Spleen (tissue), 13 donors: ENCODE data around the gene EDA2R. TPM values are rescaled to one million over a fixed set of nuclear protein-coding genes. Genes with fewer than 3 reads are reported as not detected.

Experiments used
- DNase-seq: peaks from one replicate; pipeline ENCODE4 v3.0.0-alpha.2; 2020
- H3K27ac ChIP-seq, 8 donors: fragments of 200-600 bp; sonication (generic) in 7 of 8; 1 replicate in 4 of 8; 2 replicates in 4 of 8; pipeline versions ENCODE4 v1.5.0 to v1.8.0; 2016 to 2021; ENCODE audit warnings: inconsistent platforms in 4 of 8, mild to moderate bottlenecking in 4 of 8, moderate library complexity in 1 of 8
- H3K27me3 ChIP-seq, 7 donors: fragments of 200-600 bp; sonication (generic) in 6 of 7; replicated peaks in 1 of 7; 1 replicate in 4 of 7; 2 replicates in 3 of 7; pipeline versions ENCODE4 v1.5.0 to v1.8.0; 2016 to 2021; ENCODE audit warnings: inconsistent platforms in 3 of 7, mild to moderate bottlenecking in 1 of 7
- H3K36me3 ChIP-seq, 6 donors: fragments of 200-600 bp; sonication (generic) in 5 of 6; 1 replicate in 4 of 6; 2 replicates in 2 of 6; pipeline versions ENCODE4 v1.5.0 to v1.8.0; 2016 to 2021; ENCODE audit warnings: inconsistent platforms in 2 of 6
- H3K4me1 ChIP-seq, 6 donors: fragments of 200-600 bp; sonication (generic) in 5 of 6; 1 replicate in 3 of 6; 2 replicates in 3 of 6; pipeline versions ENCODE4 v1.5.0 to v1.8.0; 2016 to 2021; ENCODE audit warnings: inconsistent platforms in 3 of 6
- H3K4me3 ChIP-seq, 8 donors: fragments of 200-600 bp; sonication (generic) in 7 of 8; 1 replicate in 4 of 8; 2 replicates in 4 of 8; pipeline versions ENCODE4 v1.5.0 to v1.8.0; 2016 to 2021; ENCODE audit warnings: inconsistent platforms in 4 of 8, mild to moderate bottlenecking in 4 of 8, moderate library complexity in 2 of 8
- H3K9me3 ChIP-seq, 8 donors: fragments of 200-600 bp; sonication (generic) in 7 of 8; 1 replicate in 4 of 8; 2 replicates in 4 of 8; pipeline versions ENCODE4 v1.5.0 to v1.8.0; 2016 to 2021; ENCODE audit warnings: inconsistent platforms in 4 of 8
- POLR2A ChIP-seq, 3 donors: fragments of 450-650 bp; IDR thresholded peaks; one replicate each; pipeline ENCODE4 v1.5.1; 2017; ENCODE audit warnings: antibody characterized with exemption in 3 of 3, mild to moderate bottlenecking in 1 of 3
- POLR2AphosphoS5 ChIP-seq, 3 donors: sonication (generic); formaldehyde crosslinking; IDR thresholded peaks; one replicate each; pipeline ENCODE4 v1.5.1; 2017; ENCODE audit warnings: antibody characterized with exemption in 3 of 3
- WGBS, 5 donors: extraction: QIAGEN DNeasy Blood & Tissue Kit in 3 of 5; methylation state at CpG; one replicate each; pipeline versions ENCODE4 v1.1.5 to v1.1.7; 2013 to 2018; 5-methylcytosine and 5-hydroxymethylcytosine counted together
- intact Hi-C: fragments of 100-400 bp; cut with DNase I; formaldehyde crosslinking; loops from one replicate; pipeline ENCODE4 v1.15.0; 2023; ENCODE audit warnings: low total_unique reads
- long read RNA-seq, 2 donors: transcript quantifications; one replicate each; lab custom pipeline, GENCODE V29; 2026
- polyA plus RNA-seq, 3 donors: library from polyadenylated mRNA; stranded (reverse); fragments of 200-250 nt; gene quantifications; one replicate each; pipeline ENCODE4 v1.2.1, GENCODE V29; 2013
- total RNA-seq, 7 donors: library from RNA; depleted of rRNA in 3 of 7; stranded (reverse); fragments of >200 nt in 3 of 7; fragmentation: NEBNext Ultra II Directional in 4 of 7; extraction: Animal tissue kit (Norgen Biotek cat#: 25700) in 4 of 7; gene quantifications; one replicate each; pipeline versions ENCODE4 v1.1.0 to v1.2.1, GENCODE V29; 2016 to 2021
- TF ChIP-seq, protein P1 (sequence below), 11 experiments: fragments of 200-600 bp in 7 of 11; fragments of 450-650 bp in 4 of 11; sonication (generic) in 4 of 11; IDR thresholded peaks in 8 of 11; conservative IDR thresholded peaks in 3 of 11; 1 replicate in 7 of 11; 2 replicates in 4 of 11; pipeline versions ENCODE4 v1.4.0 to v1.8.0; 2016 to 2021; ENCODE audit warnings: antibody characterized with exemption in 11 of 11, inconsistent platforms in 4 of 11, mild to moderate bottlenecking in 1 of 11
- donor health status: healthy with polysubstance abuse.
- donor health status: DM: no; HTN: no; CAD: no; lungs with moderate emphysema.
- donor health status: DM: no; HTN: no; CAD: no.
- donor health status: Bipolar disorder and iron deficiency.
- donor health status: healthy.
- donor health status: DM: no; HTN: no; CAD: no.
- donor health status: DM: yes; HTN: yes; CAD: no.

The EDA2R gene
- total RNA-seq (1 to 10 TPM in 5 of 7 donors, under 1 TPM in 2; 0.37 to 2.7 (median 1.5) TPM), polyA plus RNA-seq (under 1 TPM; 0.21 to 0.39 (median 0.29) TPM)
- long read RNA-seq, donor 1, result 0 reads
- long read RNA-seq, donor 2, result 0 reads

GRCh38 chrX:66638591-66639500, at the start of gene EDA2R:
Gene EDA2R (minus strand): TSS chrX:66639078. CDS start chrX:66616020, 23,058 bp downstream.
- H3K36me3 ChIP-seq, result no peaks in the 10 kb centered on the region
- peak; percentile 70 for DNase-seq
- H3K9me3 ChIP-seq, result no peaks in the 10 kb centered on the region
- no peaks in the 10 kb centered on the region for H3K4me1 ChIP-seq
- intact Hi-C loops, result no loop called here
- H3K27me3 ChIP-seq, result no peaks in the 10 kb centered on the region
- peak within 1 kb of the TSS in 5 of 8 donors; percentile 19 to 68 (median 29) for H3K4me3 ChIP-seq
- no peak for TF ChIP-seq POLR2A (IDR thresholded peaks at IDR 0.05)
- TF ChIP-seq, protein P1, sequence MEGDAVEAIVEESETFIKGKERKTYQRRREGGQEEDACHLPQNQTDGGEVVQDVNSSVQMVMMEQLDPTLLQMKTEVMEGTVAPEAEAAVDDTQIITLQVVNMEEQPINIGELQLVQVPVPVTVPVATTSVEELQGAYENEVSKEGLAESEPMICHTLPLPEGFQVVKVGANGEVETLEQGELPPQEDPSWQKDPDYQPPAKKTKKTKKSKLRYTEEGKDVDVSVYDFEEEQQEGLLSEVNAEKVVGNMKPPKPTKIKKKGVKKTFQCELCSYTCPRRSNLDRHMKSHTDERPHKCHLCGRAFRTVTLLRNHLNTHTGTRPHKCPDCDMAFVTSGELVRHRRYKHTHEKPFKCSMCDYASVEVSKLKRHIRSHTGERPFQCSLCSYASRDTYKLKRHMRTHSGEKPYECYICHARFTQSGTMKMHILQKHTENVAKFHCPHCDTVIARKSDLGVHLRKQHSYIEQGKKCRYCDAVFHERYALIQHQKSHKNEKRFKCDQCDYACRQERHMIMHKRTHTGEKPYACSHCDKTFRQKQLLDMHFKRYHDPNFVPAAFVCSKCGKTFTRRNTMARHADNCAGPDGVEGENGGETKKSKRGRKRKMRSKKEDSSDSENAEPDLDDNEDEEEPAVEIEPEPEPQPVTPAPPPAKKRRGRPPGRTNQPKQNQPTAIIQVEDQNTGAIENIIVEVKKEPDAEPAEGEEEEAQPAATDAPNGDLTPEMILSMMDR (IDR thresholded peaks at IDR 0.05 in 8 of 11, conservative IDR thresholded peaks at IDR 0.05 in 3 of 11), result no peak
- TF ChIP-seq POLR2AphosphoS5 (IDR thresholded peaks at IDR 0.05), result no peak
- 3 to 44% (median 5%) methylated on average over 11 to 32 of the region's 32 CpGs for WGBS, 5 donors
- no peak within 1 kb of the TSS for H3K27ac ChIP-seq

GRCh38 chrX:66684196-66684595, 45.3 kb upstream of the EDA2R start:
- TF ChIP-seq, protein P1 (IDR thresholded peaks at IDR 0.05 in 8 of 11, conservative IDR thresholded peaks at IDR 0.05 in 3 of 11), result no peak
- TF ChIP-seq POLR2A (IDR thresholded peaks at IDR 0.05) (no peak), POLR2AphosphoS5 (IDR thresholded peaks at IDR 0.05) (no peak)
- DNase-seq, result no peak
- H3K27me3 ChIP-seq, result no peaks in the 10 kb centered on the region
- no peak overlapping the region for H3K27ac ChIP-seq
- peaks cover 0 to 5% (median 0%) of the 10 kb centered on the region in 8 donors for H3K9me3 ChIP-seq
- H3K4me1 ChIP-seq, result no peaks in the 10 kb centered on the region
- intact Hi-C loops, result no loop called here
- 37 to 70% (median 60%) methylated on average over 2 of the region's 2 CpGs for WGBS, 5 donors
- no peaks in the 10 kb centered on the region for H3K36me3 ChIP-seq
- H3K4me3 ChIP-seq, result no peak overlapping the region

DNA sequence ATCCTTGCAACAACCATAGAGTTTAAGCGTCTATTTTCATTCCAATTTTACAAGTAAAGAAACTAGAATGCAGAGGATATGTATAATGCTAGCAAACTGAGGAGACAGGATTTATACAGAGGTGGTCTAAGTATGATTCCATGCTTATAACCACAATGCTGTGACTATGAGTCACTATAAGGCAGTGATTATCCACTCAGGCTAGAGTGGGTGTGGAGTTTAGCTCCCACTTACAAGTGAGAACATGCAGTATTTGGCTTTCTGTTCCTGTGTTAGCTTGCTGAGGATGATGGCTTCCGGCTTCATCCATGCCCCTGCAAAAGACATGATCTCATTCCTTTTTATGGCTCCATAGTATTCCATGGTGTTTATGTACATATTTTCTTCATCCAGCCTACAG, 41.6 kb upstream of the EDA2R start:
- H3K27me3 ChIP-seq, result no peaks in the 10 kb centered on the region
- no peaks in the 10 kb centered on the region for H3K36me3 ChIP-seq
- no peak overlapping the region for H3K4me3 ChIP-seq
- 80 to 92% (median 88%) methylated on average over 2 of the region's 2 CpGs for WGBS, 5 donors
- H3K9me3 ChIP-seq, result no peaks in the 10 kb centered on the region
- intact Hi-C loops, result no loop called here
- no peak for TF ChIP-seq POLR2AphosphoS5 (IDR thresholded peaks at IDR 0.05)
- TF ChIP-seq, protein P1 (IDR thresholded peaks at IDR 0.05 in 8 of 11, conservative IDR thresholded peaks at IDR 0.05 in 3 of 11), result no peak
- TF ChIP-seq POLR2A (IDR thresholded peaks at IDR 0.05), result no peak
- DNase-seq, result no peak
- H3K27ac ChIP-seq, result no peak overlapping the region
- no peaks in the 10 kb centered on the region for H3K4me1 ChIP-seq

- H3K9me3 ChIP-seq, result peaks cover 0 to under 1% (median 0%) of the 10 kb centered on the region in 8 donors
- peak overlapping the region in 1 of 8 donors; percentile 36 for H3K27ac ChIP-seq
- intact Hi-C loops, result no loop called here
- no peaks in the 10 kb centered on the region for H3K27me3 ChIP-seq
- WGBS, 5 donors, result 52 to 69% (median 58%) methylated on average over 5 of the region's 5 CpGs
- no peaks in the 10 kb centered on the region for H3K4me1 ChIP-seq
- H3K4me3 ChIP-seq, result no peak overlapping the region
- no peaks in the 10 kb centered on the region for H3K36me3 ChIP-seq
- DNase-seq, result no peak
- no peak for TF ChIP-seq POLR2AphosphoS5 (IDR thresholded peaks at IDR 0.05)
- TF ChIP-seq POLR2A (IDR thresholded peaks at IDR 0.05), result no peak
- TF ChIP-seq, protein P1 (IDR thresholded peaks at IDR 0.05 in 8 of 11, conservative IDR thresholded peaks at IDR 0.05 in 3 of 11), result no peak
These were observed 38.6 kb upstream of the EDA2R start for GRCh38 chrX:66677430-66677829.
